Panc1 (cell line): ENCODE measurements around the gene SIK3. TPM values are rescaled to one million over a fixed set of nuclear protein-coding genes. Genes with fewer than 3 reads are reported as not detected.
A peak's percentile ranks its signal among the peaks of the same experiment; 100 is the strongest.

Source experiments
- ATAC-seq: fragments of 200-7000 bp; cut with Tn5 transposase; 2 replicates; pipeline ENCODE4 v1.9.1; 2020; ENCODE audit warnings: mild to moderate bottlenecking, moderate library complexity
- BruUV-seq: library from RNA; stranded (reverse); fragments of 400-500 nt; replicated peaks from 2 replicates; lab custom pipeline; 2021; lab: Mats Ljungman, UMichigan
- CTCF ChIA-PET: fragments of 300-600 bp; sonication (Branson Sonifier 250); formaldehyde crosslinking; loops from one replicate; lab custom pipeline; 2022; ENCODE audit warnings: antibody characterized with exemption; lab: Charles Lee
- POLR2A ChIA-PET: fragments of 300-600 bp; sonication (Branson Sonifier 250); formaldehyde crosslinking; loops from one replicate; lab custom pipeline; 2022; ENCODE audit warnings: antibody characterized with exemption; lab: Charles Lee
- DNase-seq: peaks from one replicate; pipeline ENCODE4 v3.0.0-alpha.2; 2010; ENCODE audit warnings: low read depth, low spot score
- H3K27ac ChIP-seq: 2 replicates; pipeline ENCODE4 v1.5.1; 2011; ENCODE audit warnings: mild to moderate bottlenecking, low read length, inconsistent platforms
- H3K27me3 ChIP-seq: fragments of 200-500 bp; sonication (Bioruptor generic); 2 replicates; pipeline ENCODE4 v1.6.0; 2014; ENCODE audit warnings: low read length, inconsistent platforms; ENCODE audit not compliant: control insufficient read depth, insufficient read depth
- H3K36me3 ChIP-seq: fragments of 200-500 bp; sonication (Bioruptor generic); 2 replicates; pipeline ENCODE4 v1.5.1; 2014; ENCODE audit warnings: inconsistent platforms, mild to moderate bottlenecking, low read length, moderate library complexity; ENCODE audit not compliant: control insufficient read depth, insufficient read depth
- H3K4me1 ChIP-seq: 2 replicates; pipeline ENCODE4 v1.5.1; 2011; ENCODE audit warnings: inconsistent platforms, mild to moderate bottlenecking, low read length, moderate library complexity; ENCODE audit not compliant: control insufficient read depth, insufficient read depth
- H3K4me3 ChIP-seq, 2 experiments: 2 replicates each; pipeline ENCODE4 v1.5.1; 2011 to 2012; ENCODE audit warnings: low read depth in 2 of 2, low read length in 2 of 2, mild to moderate bottlenecking in 2 of 2, inconsistent platforms in 1 of 2, moderate library complexity in 1 of 2
- H3K9me3 ChIP-seq: fragments of 200-500 bp; sonication (Bioruptor generic); 2 replicates; pipeline ENCODE4 v1.5.1; 2014; ENCODE audit warnings: low read depth, mild to moderate bottlenecking, inconsistent platforms, low read length, moderate library complexity; ENCODE audit not compliant: control insufficient read depth, insufficient read depth
- POLR2AphosphoS5 ChIP-seq: IDR thresholded peaks from 2 replicates; pipeline ENCODE4 v1.6.1; 2012; ENCODE audit warnings: mild to moderate bottlenecking, low read depth, low read length, moderate library complexity
- SIN3A ChIP-seq: IDR thresholded peaks from 2 replicates; pipeline ENCODE4 v1.6.1; 2012; ENCODE audit warnings: low read depth, mild to moderate bottlenecking, low read length, moderate library complexity, borderline replicate concordance; ENCODE audit not compliant: insufficient read depth
- TCF7L2 ChIP-seq: IDR thresholded peaks from 2 replicates; pipeline ENCODE4 v1.6.1; 2011; ENCODE audit warnings: mild to moderate bottlenecking, low read depth, low read length, inconsistent platforms
- in situ Hi-C: cut with HindIII; loops from 2 replicates; pipeline ENCODE4 v1.10.0; 2016; ENCODE audit warnings: low sequenced_read_pairs, low pct_unique_long_range_greater_than_20kb
- intact Hi-C: fragments of 100-400 bp; cut with micrococcal nuclease; formaldehyde crosslinking; loops from one replicate; pipeline ENCODE4 v1.10.0; 2022; ENCODE audit not compliant: unreplicated experiment
- total RNA-seq: library from RNA; stranded (reverse); gene quantifications from one replicate; pipeline ENCODE4 v1.2.1, GENCODE V29; 2021; ENCODE audit not compliant: unreplicated experiment
- TF ChIP-seq, protein P1 (sequence below): fragments of 450-650 bp; IDR thresholded peaks from 2 replicates; pipeline ENCODE4 v1.5.1; 2017; ENCODE audit warnings: mild to moderate bottlenecking
- TF ChIP-seq, protein P2 (sequence below), 2 experiments: IDR thresholded peaks; 2 replicates each; pipeline ENCODE4 v1.6.1; 2011 to 2012; ENCODE audit warnings: low read depth in 2 of 2, control low read depth in 1 of 2, low read length in 1 of 2, mild to moderate bottlenecking in 1 of 2, moderate library complexity in 1 of 2; ENCODE audit not compliant: insufficient read depth in 1 of 2

The SIK3 gene
- total RNA-seq, 1 experiment from 2014 or later, result 39.7 TPM

DNA sequence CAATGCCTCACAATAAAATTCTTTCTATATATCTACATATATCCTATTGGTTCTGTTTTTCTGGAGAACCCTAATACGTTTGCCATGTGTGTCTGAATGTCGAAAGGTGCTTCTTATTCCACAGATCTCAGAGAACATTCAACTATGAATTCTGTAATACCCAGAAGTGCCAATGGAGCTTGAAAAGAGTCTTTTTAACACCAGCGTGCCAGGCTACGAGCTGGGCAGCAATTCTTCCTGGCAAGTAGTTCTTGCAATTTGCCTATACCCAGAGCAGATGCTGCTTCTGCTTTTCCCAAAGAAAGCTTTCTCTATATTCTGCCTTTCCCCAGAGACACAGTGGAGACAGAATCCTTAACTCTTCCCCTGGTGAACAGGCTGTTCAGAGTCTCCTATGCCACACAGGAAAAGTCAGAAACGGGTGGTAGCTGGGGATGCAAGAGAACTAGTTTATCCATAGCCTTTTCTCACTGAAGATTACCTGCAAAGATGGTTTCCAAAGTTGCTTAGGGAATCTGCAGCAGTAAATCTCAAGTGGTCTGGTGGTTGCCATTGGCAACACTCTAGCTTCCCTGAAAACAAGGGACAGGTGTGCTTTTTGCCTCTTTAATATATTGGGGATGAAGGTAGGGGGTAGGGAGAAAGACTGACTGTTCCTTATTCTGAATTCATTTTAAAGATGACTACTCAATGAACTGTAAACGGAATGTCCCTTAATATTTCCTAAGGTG lies 29.1 kb upstream of the SIK3 start:
- Histone ChIP-seq H3K36me3 (no peaks in the 10 kb centered on the region), H3K27ac (no peak overlapping the region), H3K27me3 (peaks cover 2% of the 10 kb centered on the region; the same call in 1 of the 2 replicates), H3K9me3 (no peaks in the 10 kb centered on the region), H3K4me1 (no peaks in the 10 kb centered on the region), H3K4me3 (no peak overlapping the region)
- ATAC-seq, result no peak
- TF ChIP-seq SIN3A (no peak), POLR2AphosphoS5 (no peak), TCF7L2 (no peak)
- TF ChIP-seq, protein P1, sequence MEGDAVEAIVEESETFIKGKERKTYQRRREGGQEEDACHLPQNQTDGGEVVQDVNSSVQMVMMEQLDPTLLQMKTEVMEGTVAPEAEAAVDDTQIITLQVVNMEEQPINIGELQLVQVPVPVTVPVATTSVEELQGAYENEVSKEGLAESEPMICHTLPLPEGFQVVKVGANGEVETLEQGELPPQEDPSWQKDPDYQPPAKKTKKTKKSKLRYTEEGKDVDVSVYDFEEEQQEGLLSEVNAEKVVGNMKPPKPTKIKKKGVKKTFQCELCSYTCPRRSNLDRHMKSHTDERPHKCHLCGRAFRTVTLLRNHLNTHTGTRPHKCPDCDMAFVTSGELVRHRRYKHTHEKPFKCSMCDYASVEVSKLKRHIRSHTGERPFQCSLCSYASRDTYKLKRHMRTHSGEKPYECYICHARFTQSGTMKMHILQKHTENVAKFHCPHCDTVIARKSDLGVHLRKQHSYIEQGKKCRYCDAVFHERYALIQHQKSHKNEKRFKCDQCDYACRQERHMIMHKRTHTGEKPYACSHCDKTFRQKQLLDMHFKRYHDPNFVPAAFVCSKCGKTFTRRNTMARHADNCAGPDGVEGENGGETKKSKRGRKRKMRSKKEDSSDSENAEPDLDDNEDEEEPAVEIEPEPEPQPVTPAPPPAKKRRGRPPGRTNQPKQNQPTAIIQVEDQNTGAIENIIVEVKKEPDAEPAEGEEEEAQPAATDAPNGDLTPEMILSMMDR, result no peak
- TF ChIP-seq, protein P2, sequence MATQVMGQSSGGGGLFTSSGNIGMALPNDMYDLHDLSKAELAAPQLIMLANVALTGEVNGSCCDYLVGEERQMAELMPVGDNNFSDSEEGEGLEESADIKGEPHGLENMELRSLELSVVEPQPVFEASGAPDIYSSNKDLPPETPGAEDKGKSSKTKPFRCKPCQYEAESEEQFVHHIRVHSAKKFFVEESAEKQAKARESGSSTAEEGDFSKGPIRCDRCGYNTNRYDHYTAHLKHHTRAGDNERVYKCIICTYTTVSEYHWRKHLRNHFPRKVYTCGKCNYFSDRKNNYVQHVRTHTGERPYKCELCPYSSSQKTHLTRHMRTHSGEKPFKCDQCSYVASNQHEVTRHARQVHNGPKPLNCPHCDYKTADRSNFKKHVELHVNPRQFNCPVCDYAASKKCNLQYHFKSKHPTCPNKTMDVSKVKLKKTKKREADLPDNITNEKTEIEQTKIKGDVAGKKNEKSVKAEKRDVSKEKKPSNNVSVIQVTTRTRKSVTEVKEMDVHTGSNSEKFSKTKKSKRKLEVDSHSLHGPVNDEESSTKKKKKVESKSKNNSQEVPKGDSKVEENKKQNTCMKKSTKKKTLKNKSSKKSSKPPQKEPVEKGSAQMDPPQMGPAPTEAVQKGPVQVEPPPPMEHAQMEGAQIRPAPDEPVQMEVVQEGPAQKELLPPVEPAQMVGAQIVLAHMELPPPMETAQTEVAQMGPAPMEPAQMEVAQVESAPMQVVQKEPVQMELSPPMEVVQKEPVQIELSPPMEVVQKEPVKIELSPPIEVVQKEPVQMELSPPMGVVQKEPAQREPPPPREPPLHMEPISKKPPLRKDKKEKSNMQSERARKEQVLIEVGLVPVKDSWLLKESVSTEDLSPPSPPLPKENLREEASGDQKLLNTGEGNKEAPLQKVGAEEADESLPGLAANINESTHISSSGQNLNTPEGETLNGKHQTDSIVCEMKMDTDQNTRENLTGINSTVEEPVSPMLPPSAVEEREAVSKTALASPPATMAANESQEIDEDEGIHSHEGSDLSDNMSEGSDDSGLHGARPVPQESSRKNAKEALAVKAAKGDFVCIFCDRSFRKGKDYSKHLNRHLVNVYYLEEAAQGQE (IDR thresholded peaks at IDR 0.05; ENCODE audit: insufficient read depth in 1 of 2, low read depth in 2 of 2, low read length in 1 of 2), result no peak
- ChIA-PET CTCF (interaction anchor here (0.6 kb wide), 1 partner anchor 271 kb away, joined by 5 read pairs; no protein-coding TSS in a partner anchor), POLR2A (no interaction called here)
- in situ Hi-C loops, result no loop called here
- no TSS peak for BruUV-seq
- no peak for DNase-seq
- intact Hi-C loops, result no loop called here

DNA sequence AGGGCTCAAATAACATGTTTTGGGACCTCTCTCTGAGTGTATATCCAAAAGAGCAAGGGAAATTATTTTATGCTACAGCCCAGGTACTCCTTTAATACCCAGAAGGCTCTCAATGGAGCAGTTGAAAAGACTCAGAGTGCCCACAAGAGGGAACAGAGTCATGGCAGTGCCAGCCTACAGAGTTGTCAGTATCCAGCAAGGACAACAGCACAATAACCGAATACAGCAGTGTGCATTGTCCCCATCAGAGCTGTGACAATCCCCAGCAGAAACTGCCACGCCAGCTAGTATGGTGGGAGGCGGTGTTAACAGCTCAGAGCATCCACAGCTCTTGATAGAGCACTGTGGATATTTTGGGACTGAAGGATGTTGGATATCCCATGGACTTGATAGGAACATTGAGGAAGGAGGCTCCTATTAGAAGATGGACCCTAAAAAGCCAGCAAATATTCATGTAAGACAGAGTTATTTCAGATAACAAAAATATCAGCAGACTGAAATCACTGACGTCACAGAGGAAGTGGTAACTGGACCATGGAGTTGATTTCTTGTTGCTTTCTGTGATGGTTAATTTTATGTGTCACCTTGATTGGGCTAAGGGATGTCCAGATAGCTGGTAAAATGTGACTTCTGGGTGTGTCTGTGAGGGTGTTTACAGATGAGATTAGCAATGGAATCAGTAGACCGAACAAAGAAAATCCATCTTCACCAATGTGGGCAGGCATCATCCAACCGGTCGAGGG lies 28.2 kb upstream of the SIK3 start:
- no TSS peak for BruUV-seq
- peak; percentile 35; the same call in 1 of the 2 replicates for ATAC-seq
- in situ Hi-C loops, result no loop called here
- Histone ChIP-seq H3K27me3 (peaks cover 2% of the 10 kb centered on the region; the same call in 1 of the 2 replicates), H3K4me3 (no peak overlapping the region), H3K36me3 (no peaks in the 10 kb centered on the region), H3K27ac (no peak overlapping the region), H3K4me1 (no peaks in the 10 kb centered on the region), H3K9me3 (no peaks in the 10 kb centered on the region)
- DNase-seq, result no peak
- TF ChIP-seq POLR2AphosphoS5 (no peak), SIN3A (no peak), TCF7L2 (no peak)
- TF ChIP-seq, protein P2 (IDR thresholded peaks at IDR 0.05; ENCODE audit: insufficient read depth in 1 of 2, low read depth in 2 of 2, low read length in 1 of 2), result no peak
- TF ChIP-seq, protein P1, result no peak
- ChIA-PET POLR2A (no interaction called here), CTCF (interaction anchor here (0.6 kb wide), 1 partner anchor 246 kb away, joined by 3 read pairs; no protein-coding TSS in a partner anchor)
- intact Hi-C loops, result no loop called here
